Chondrocyte (in vitro differentiated cells): ENCODE measurements around the gene ADAD2. TPM values are rescaled to one million over a fixed set of nuclear protein-coding genes. Genes with fewer than 3 reads are reported as not detected.

ENCODE experiments used
- DNase-seq: peaks from one replicate; pipeline ENCODE4 v3.0.0; 2021; ENCODE audit warnings: mixed read lengths, low spot score
- H3K27ac Mint-ChIP-seq: one replicate; pipeline ENCODE4 v1.8.0; 2021; ENCODE audit warnings: mild to moderate bottlenecking, moderate library complexity, mixed read lengths; ENCODE audit not compliant: unreplicated experiment
- H3K27me3 Mint-ChIP-seq: 2 replicates; pipeline ENCODE4 v1.8.0; 2021; ENCODE audit warnings: low read depth, mixed read lengths
- H3K36me3 Mint-ChIP-seq: 2 replicates; pipeline ENCODE4 v1.8.0; 2021; ENCODE audit warnings: low read depth, mixed read lengths
- H3K4me1 Mint-ChIP-seq: 2 replicates; pipeline ENCODE4 v1.8.0; 2021; ENCODE audit warnings: low read depth, mild to moderate bottlenecking, mixed read lengths
- H3K4me3 Mint-ChIP-seq: one replicate; pipeline ENCODE4 v1.8.0; 2021; ENCODE audit warnings: mild to moderate bottlenecking, moderate library complexity, mixed read lengths; ENCODE audit not compliant: unreplicated experiment
- H3K9me3 Mint-ChIP-seq: 2 replicates; pipeline ENCODE4 v1.8.0; 2021; ENCODE audit warnings: low read depth, mixed read lengths
- total RNA-seq: library from RNA; stranded (reverse); gene quantifications from 3 replicates; pipeline ENCODE4 v1.2.1, GENCODE V29; 2021
- TF ChIP-seq, protein P1 (sequence below): fragments of 200-600 bp; sonication (generic); IDR thresholded peaks from 2 replicates; pipeline ENCODE4 v1.5.0; 2021; ENCODE audit warnings: antibody characterized with exemption, mild to moderate bottlenecking, moderate library complexity

ADAD2 gene
- total RNA-seq, 1 donor from 2014 or later: not detected

DNA sequence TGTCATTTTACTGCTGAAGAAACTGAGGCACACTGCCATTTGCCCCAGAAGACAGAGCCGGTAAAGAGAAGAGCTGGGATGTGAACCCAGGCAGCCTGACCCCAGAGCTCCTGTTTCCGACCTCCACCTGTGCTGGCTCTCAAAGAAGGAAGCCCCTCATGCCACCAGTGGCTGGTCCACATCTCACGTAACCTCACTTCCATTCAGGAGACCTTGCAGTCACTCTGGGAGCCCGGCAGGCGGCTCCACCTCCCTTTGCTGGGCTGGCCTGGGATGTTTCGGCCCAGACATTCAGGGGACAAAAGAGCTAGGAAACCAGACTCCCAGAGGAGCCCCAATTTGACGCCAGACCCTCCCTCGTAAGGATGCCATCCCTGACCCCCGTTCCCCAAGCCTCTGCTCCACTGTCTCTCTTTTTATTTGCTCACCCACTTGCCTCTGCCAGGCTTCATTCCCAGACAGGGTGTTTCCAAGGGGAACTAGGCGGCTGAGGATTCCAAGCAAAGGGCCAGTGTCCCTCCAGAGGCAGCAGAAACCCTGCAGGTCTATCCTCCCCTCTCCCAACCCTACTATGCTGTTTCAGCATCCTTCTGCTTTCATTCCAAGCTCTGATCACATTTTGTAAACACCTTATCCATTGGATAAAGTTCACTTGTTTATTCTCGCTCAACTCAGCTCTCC is 6.9 kb upstream of the ADAD2 start:
- H3K27me3 Mint-ChIP-seq: no peaks in the 10 kb centered on the region
- peaks cover 24% of the 10 kb centered on the region for H3K4me1 Mint-ChIP-seq
- H3K27ac Mint-ChIP-seq: peak overlapping the region; percentile 49
- H3K4me3 Mint-ChIP-seq: no peak overlapping the region
- TF ChIP-seq, protein P1, sequence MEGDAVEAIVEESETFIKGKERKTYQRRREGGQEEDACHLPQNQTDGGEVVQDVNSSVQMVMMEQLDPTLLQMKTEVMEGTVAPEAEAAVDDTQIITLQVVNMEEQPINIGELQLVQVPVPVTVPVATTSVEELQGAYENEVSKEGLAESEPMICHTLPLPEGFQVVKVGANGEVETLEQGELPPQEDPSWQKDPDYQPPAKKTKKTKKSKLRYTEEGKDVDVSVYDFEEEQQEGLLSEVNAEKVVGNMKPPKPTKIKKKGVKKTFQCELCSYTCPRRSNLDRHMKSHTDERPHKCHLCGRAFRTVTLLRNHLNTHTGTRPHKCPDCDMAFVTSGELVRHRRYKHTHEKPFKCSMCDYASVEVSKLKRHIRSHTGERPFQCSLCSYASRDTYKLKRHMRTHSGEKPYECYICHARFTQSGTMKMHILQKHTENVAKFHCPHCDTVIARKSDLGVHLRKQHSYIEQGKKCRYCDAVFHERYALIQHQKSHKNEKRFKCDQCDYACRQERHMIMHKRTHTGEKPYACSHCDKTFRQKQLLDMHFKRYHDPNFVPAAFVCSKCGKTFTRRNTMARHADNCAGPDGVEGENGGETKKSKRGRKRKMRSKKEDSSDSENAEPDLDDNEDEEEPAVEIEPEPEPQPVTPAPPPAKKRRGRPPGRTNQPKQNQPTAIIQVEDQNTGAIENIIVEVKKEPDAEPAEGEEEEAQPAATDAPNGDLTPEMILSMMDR: peak; percentile 59
- no peak for DNase-seq
- no peaks in the 10 kb centered on the region for H3K9me3 Mint-ChIP-seq
- H3K36me3 Mint-ChIP-seq: peaks cover 5% of the 10 kb centered on the region

DNA sequence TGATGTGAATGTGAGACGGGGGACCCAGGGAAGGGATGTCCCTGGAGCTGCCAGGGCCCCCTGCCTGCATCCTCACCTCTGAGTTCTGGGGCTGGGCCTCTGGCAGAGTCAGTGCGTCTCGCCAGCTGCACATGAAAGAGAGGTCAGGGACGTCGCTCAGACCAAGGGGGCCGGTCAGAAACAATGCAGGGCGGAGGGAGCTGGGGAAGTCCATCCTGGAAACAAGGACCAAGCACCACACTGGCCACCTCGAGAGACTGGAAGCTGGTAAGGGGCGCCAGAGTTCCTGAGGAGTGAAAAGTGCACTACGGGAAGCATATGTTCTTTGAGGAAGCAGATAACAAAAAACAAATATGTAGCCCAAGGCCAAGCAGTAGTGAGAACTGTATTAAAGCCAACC is 6.2 kb upstream of the ADAD2 start:
- Mint-ChIP-seq H3K4me3 (peak overlapping the region; percentile 41), H3K27ac (no peak overlapping the region), H3K27me3 (no peaks in the 10 kb centered on the region), H3K36me3 (peaks cover 5% of the 10 kb centered on the region), H3K4me1 (peaks cover 24% of the 10 kb centered on the region), H3K9me3 (no peaks in the 10 kb centered on the region)
- TF ChIP-seq, protein P1: no peak
- no peak for DNase-seq

DNA sequence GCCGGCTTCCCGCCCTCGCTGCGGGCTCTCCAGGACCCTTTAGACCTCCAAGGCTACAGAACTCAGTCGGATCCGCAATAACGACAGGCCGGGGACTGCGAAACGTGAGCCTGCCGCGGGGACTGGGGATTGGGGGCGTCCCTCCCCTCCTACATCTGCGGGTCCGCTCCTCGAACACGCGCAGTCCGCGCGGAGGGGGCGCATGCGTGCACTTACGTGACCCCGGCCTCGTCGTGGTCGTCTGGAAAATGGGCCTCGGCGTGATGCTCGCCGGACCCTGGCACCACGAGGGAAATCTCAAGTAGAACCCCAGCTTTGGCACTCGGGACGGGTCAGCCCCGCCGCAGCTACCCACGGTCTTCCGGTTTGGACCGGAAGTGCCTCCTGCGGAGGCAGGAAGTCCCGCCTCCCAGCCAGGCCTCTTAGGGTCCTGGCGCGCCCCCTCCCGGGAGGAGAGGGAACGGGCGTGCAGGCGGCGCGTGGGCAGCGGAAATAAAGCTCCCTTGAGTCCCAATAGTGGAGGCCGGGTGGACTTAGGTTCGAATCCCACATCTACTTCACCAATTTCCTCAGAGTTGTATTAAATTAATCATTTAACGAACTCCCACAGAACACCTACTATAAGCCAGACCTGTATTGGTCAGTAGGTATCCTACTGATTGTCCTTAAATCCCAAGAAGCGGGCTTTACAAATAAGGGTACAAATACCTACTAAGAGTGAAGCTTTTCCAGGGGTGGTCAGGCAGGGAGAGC is 4.1 kb upstream of the ADAD2 start, which contains the start of gene TAF1C:
Gene TAF1C, minus strand, starts transcription at position 373 of the 753 bp plus-strand sequence. CDS start 2,069 bp downstream, outside the sequence.
- TF ChIP-seq, protein P1: peak; percentile 94
- no peak for DNase-seq
- H3K27me3 Mint-ChIP-seq: no peaks in the 10 kb centered on the region
- H3K27ac Mint-ChIP-seq: peak within 1 kb of the TSS; percentile 77
- H3K4me1 Mint-ChIP-seq: peaks cover 24% of the 10 kb centered on the region
- no peaks in the 10 kb centered on the region for H3K9me3 Mint-ChIP-seq
- peaks cover 5% of the 10 kb centered on the region for H3K36me3 Mint-ChIP-seq
- peak within 1 kb of the TSS; percentile 91 for H3K4me3 Mint-ChIP-seq

DNA sequence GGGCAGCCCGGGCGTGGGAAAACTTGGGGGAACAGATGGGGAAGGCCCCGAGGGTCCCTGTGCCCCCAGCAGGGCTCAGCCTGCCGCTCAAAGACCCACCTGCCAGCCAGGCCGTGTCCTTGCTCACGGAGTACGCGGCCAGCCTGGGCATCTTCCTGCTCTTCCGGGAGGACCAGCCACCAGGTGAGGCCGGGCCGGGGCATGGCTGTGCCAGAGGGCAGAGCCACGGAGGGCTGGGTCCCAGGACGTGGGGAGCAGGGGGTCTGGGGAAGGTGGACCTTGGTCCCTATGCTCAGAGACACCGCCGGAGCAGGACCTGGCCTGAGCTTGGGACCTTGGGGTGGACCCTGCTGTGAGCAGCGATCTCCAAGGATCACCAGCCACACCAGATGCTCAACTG is 509 bp downstream of the ADAD2 start:
- Mint-ChIP-seq H3K36me3 (no peaks in the 10 kb centered on the region), H3K27me3 (peaks cover 20% of the 10 kb centered on the region), H3K4me3 (no peak overlapping the region), H3K9me3 (no peaks in the 10 kb centered on the region), H3K4me1 (no peaks in the 10 kb centered on the region), H3K27ac (no peak overlapping the region)
- TF ChIP-seq, protein P1: no peak
- no peak for DNase-seq

DNA sequence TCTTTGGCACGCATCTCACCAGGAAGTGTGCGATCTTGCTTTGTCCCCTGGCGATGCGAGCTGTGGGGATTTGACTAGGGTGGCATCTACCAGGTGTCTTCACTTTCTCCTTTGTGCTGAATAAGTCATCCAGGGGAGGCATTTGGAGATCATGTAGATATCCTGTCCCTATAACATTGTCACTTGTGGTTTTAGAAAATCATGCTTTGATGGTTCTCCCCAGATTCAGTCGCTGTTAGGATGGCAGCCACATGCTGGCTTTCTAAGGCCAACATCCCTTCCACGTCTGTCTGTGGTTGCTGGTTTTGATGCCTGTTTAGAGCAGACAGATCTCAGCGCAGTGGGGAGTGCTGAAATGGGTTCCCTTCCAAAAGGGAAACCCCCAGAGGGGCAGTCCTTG is 2.5 kb downstream of the ADAD2 start:
- no peak overlapping the region for H3K27ac Mint-ChIP-seq
- H3K9me3 Mint-ChIP-seq: no peaks in the 10 kb centered on the region
- H3K4me3 Mint-ChIP-seq: no peak overlapping the region
- TF ChIP-seq, protein P1: no peak
- H3K36me3 Mint-ChIP-seq: no peaks in the 10 kb centered on the region
- no peak for DNase-seq
- H3K27me3 Mint-ChIP-seq: peaks cover 24% of the 10 kb centered on the region
- peaks cover 3% of the 10 kb centered on the region for H3K4me1 Mint-ChIP-seq
